Keratinocyte (primary cell): Measurements from ENCODE around the gene COL25A1. TPM values are rescaled to one million over a fixed set of nuclear protein-coding genes. Genes with fewer than 3 reads are reported as not detected.

Experiments used
- DNase-seq: peaks from one replicate; pipeline ENCODE4 v3.0.0-alpha.2; 2011; ENCODE audit warnings: low read depth, missing footprints, low spot score
- FAIRE-seq: peaks from 2 replicates; lab custom pipeline; 2011; peaks lifted over from hg19 to GRCh38; lab: Jason Lieb, UNC
- H2AFZ ChIP-seq: 2 replicates; pipeline ENCODE4 v1.6.0; 2012; ENCODE audit warnings: low read length, control low read depth, inconsistent platforms; ENCODE audit not compliant: control insufficient read depth
- H3K27ac ChIP-seq: 2 replicates; pipeline ENCODE4 v1.5.1; 2011; ENCODE audit warnings: low read length; ENCODE audit not compliant: control insufficient read depth, insufficient read depth
- H3K27me3 ChIP-seq: 3 replicates; pipeline ENCODE4 v1.6.0; 2011; ENCODE audit warnings: low read length; ENCODE audit not compliant: control insufficient read depth, insufficient read depth; ENCODE audit errors: extremely low read depth
- H3K36me3 ChIP-seq, 2 experiments: 2 replicates in 1 of 2; 3 replicates in 1 of 2; pipeline ENCODE4 v1.5.1; 2011; ENCODE audit warnings: low read length in 2 of 2, mild to moderate bottlenecking in 1 of 2; ENCODE audit not compliant: control insufficient read depth in 2 of 2, insufficient read depth in 2 of 2; ENCODE audit errors: extremely low read depth in 1 of 2
- H3K4me1 ChIP-seq: 3 replicates; pipeline ENCODE4 v1.5.1; 2011; ENCODE audit warnings: low read length; ENCODE audit not compliant: control insufficient read depth, insufficient read depth; ENCODE audit errors: extremely low read depth
- H3K4me2 ChIP-seq: 3 replicates; pipeline ENCODE4 v1.6.0; 2011; ENCODE audit warnings: low read depth, low read length; ENCODE audit not compliant: control insufficient read depth, insufficient read depth; ENCODE audit errors: extremely low read depth
- H3K4me3 ChIP-seq, 3 experiments: fragments of 200-600 bp in 1 of 3; sonication (generic) in 1 of 3; 2 replicates in 2 of 3; 3 replicates in 1 of 3; pipeline ENCODE4 v1.5.1; 2011 to 2016; ENCODE audit warnings: low read length in 3 of 3, mild to moderate bottlenecking in 3 of 3, control low read depth in 2 of 3, inconsistent platforms in 1 of 3, low read depth in 1 of 3, mixed read lengths in 1 of 3, mixed run types in 1 of 3, moderate library complexity in 1 of 3; ENCODE audit not compliant: control insufficient read depth in 2 of 3, insufficient read depth in 2 of 3; ENCODE audit errors: extremely low read depth in 1 of 3
- H3K79me2 ChIP-seq: 2 replicates; pipeline ENCODE4 v1.6.0; 2012; ENCODE audit warnings: low read length; ENCODE audit not compliant: control insufficient read depth, insufficient read depth
- H3K9ac ChIP-seq: 3 replicates; pipeline ENCODE4 v1.6.0; 2011; ENCODE audit warnings: low read length; ENCODE audit not compliant: control insufficient read depth, insufficient read depth; ENCODE audit errors: extremely low read depth
- H3K9me1 ChIP-seq: 3 replicates; pipeline ENCODE4 v1.6.0; 2011; ENCODE audit warnings: low read length; ENCODE audit not compliant: control insufficient read depth, insufficient read depth; ENCODE audit errors: extremely low read depth
- H3K9me3 ChIP-seq: 2 replicates; pipeline ENCODE4 v1.5.1; 2012; ENCODE audit warnings: low read depth, low read length; ENCODE audit not compliant: control insufficient read depth
- H4K20me1 ChIP-seq: 3 replicates; pipeline ENCODE4 v1.6.0; 2011; ENCODE audit warnings: low read length; ENCODE audit not compliant: control insufficient read depth, insufficient read depth; ENCODE audit errors: extremely low read depth
- CTCF ChIP-seq, 3 experiments: IDR thresholded peaks in 1 of 3; conservative IDR thresholded peaks in 1 of 3; optimal IDR thresholded peaks in 1 of 3; 2 replicates in 2 of 3; 3 replicates in 1 of 3; pipeline versions ENCODE3 to v1.5.1; 2011; ENCODE audit warnings: low read length in 3 of 3, mild to moderate bottlenecking in 3 of 3, moderate library complexity in 2 of 3, control low read depth in 1 of 3, inconsistent platforms in 1 of 3; ENCODE audit not compliant: insufficient read depth in 2 of 3; ENCODE audit errors: extremely low read depth in 1 of 3
- EZH2 ChIP-seq: IDR thresholded peaks from one replicate; pipeline ENCODE4 v1.6.1; 2012; ENCODE audit warnings: inconsistent platforms, mild to moderate bottlenecking, low read length, moderate library complexity
- dilution Hi-C: fragments of 300-500 bp; cut with MboI; formaldehyde crosslinking; loops from one replicate; pipeline ENCODE4 v1.7.0; 2020; ENCODE audit warnings: low sequenced_read_pairs; ENCODE audit not compliant: extremely low pct_ligation_motif_present
- polyA plus RNA-seq, 5 experiments: library from polyadenylated mRNA; depleted of rRNA in 3 of 5; stranded (reverse) in 3 of 5; stranded (forward) in 1 of 5; unstranded in 1 of 5; fragments of >200 nt; gene quantifications; 1 replicate in 1 of 5; 2 replicates in 3 of 5; 3 replicates in 1 of 5; pipeline versions ENCODE4 v1.2.1 to v1.2.3, GENCODE V29; 2011 to 2012; ENCODE audit warnings: missing spikeins in 2 of 5, low read depth in 1 of 5, low replicate concordance in 1 of 5

COL25A1 gene
- polyA plus RNA-seq, 1 donor (not counting 4 experiments of a cell fraction or from before 2014, with no cell fraction given) = not detected

- no peak overlapping the region for H3K9ac ChIP-seq
- DNase-seq (no peak), FAIRE-seq (no peak)
- peaks cover 9% of the 10 kb centered on the region for H3K27me3 ChIP-seq
- no peaks in the 10 kb centered on the region for H3K4me1 ChIP-seq
- TF ChIP-seq EZH2 (no peak), CTCF (optimal IDR thresholded peaks at IDR 0.05 in 1 of 3, IDR thresholded peaks at IDR 0.05 in 1 of 3, conservative IDR thresholded peaks at IDR 0.05 in 1 of 3; ENCODE audit: extremely low read depth in 1 of 3, insufficient read depth in 2 of 3, low read length in 3 of 3) (no peak)
- no peaks in the 10 kb centered on the region for H3K36me3 ChIP-seq
- no peak overlapping the region for H3K4me2 ChIP-seq
- H2AFZ ChIP-seq = no peak overlapping the region
- no peaks in the 10 kb centered on the region for H3K9me3 ChIP-seq
- H3K9me1 ChIP-seq = no peaks in the 10 kb centered on the region
- H3K27ac ChIP-seq = no peak overlapping the region
- no peaks in the 10 kb centered on the region for H3K79me2 ChIP-seq
- H4K20me1 ChIP-seq = no peaks in the 10 kb centered on the region
- dilution Hi-C loops = no loop called here
- no peak overlapping the region for H3K4me3 ChIP-seq
These were observed 183.8 kb downstream of the COL25A1 start for GRCh38 chr4:109118635-109119034.

- DNase-seq (no peak), FAIRE-seq (no peak)
- H3K4me2 ChIP-seq = no peak overlapping the region
- no peaks in the 10 kb centered on the region for H3K9me3 ChIP-seq
- no peaks in the 10 kb centered on the region for H4K20me1 ChIP-seq
- peaks cover 9% of the 10 kb centered on the region for H3K27me3 ChIP-seq
- H3K79me2 ChIP-seq = no peaks in the 10 kb centered on the region
- no peaks in the 10 kb centered on the region for H3K36me3 ChIP-seq
- no peak overlapping the region for H3K27ac ChIP-seq
- no peaks in the 10 kb centered on the region for H3K4me1 ChIP-seq
- H2AFZ ChIP-seq = no peak overlapping the region
- no peak for TF ChIP-seq CTCF (optimal IDR thresholded peaks at IDR 0.05 in 1 of 3, IDR thresholded peaks at IDR 0.05 in 1 of 3, conservative IDR thresholded peaks at IDR 0.05 in 1 of 3; ENCODE audit: extremely low read depth in 1 of 3, insufficient read depth in 2 of 3, low read length in 3 of 3)
- TF ChIP-seq EZH2 = no peak
- no peak overlapping the region for H3K4me3 ChIP-seq
- no peaks in the 10 kb centered on the region for H3K9me1 ChIP-seq
- no peak overlapping the region for H3K9ac ChIP-seq
- dilution Hi-C loops = no loop called here
These were observed 188.0 kb downstream of the COL25A1 start for GRCh38 chr4:109114501-109114900.
